ENCODE results near the gene GABRA4.

DNA sequence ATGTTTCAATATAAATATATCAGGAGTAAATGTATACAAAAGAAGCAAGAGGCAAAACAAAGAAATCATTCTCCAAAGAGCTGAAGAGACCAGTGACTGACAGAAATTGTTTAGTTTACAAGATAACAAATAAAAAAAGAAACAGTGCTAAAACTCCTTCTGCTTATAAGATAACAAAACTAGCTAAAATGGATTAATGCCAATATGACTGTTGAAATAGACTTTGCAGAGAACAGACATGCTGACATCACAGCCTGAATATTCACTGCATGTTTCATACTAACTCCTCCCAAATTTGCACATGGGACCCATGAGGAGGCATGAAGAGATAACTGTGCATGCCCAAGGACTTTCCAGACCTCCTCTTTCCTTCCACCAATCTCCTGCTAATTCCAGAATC, 6.2 kb upstream of the GABRA4 start:
- TF ChIP-seq, protein P1, sequence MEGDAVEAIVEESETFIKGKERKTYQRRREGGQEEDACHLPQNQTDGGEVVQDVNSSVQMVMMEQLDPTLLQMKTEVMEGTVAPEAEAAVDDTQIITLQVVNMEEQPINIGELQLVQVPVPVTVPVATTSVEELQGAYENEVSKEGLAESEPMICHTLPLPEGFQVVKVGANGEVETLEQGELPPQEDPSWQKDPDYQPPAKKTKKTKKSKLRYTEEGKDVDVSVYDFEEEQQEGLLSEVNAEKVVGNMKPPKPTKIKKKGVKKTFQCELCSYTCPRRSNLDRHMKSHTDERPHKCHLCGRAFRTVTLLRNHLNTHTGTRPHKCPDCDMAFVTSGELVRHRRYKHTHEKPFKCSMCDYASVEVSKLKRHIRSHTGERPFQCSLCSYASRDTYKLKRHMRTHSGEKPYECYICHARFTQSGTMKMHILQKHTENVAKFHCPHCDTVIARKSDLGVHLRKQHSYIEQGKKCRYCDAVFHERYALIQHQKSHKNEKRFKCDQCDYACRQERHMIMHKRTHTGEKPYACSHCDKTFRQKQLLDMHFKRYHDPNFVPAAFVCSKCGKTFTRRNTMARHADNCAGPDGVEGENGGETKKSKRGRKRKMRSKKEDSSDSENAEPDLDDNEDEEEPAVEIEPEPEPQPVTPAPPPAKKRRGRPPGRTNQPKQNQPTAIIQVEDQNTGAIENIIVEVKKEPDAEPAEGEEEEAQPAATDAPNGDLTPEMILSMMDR (IDR thresholded peaks at IDR 0.05) = no peak
- no peak for TF ChIP-seq POLR2A (IDR thresholded peaks at IDR 0.05)
